Stimulated activated CD8-positive, alpha-beta memory T cell treated with anti-CD3 and anti-CD28 coated beads, Interleukin-12 subunit alpha, Interleukin-12 subunit beta, amount 100 ng/mL, for 4 hours (primary cell): Measurements from ENCODE around the gene TMEM143.
A peak's percentile ranks its signal among the peaks of the same experiment; 100 is the strongest.
"Not testable (repeated sequence)": the region's sequence is repeated elsewhere in the genome, so short reads cannot be mapped to it uniquely, and the experiment has no call there.

Source experiments
- DNase-seq: peaks from one replicate; pipeline ENCODE4 v3.0.0-alpha.2; 2020; ENCODE audit warnings: low read depth

The TMEM143 gene

DNA sequence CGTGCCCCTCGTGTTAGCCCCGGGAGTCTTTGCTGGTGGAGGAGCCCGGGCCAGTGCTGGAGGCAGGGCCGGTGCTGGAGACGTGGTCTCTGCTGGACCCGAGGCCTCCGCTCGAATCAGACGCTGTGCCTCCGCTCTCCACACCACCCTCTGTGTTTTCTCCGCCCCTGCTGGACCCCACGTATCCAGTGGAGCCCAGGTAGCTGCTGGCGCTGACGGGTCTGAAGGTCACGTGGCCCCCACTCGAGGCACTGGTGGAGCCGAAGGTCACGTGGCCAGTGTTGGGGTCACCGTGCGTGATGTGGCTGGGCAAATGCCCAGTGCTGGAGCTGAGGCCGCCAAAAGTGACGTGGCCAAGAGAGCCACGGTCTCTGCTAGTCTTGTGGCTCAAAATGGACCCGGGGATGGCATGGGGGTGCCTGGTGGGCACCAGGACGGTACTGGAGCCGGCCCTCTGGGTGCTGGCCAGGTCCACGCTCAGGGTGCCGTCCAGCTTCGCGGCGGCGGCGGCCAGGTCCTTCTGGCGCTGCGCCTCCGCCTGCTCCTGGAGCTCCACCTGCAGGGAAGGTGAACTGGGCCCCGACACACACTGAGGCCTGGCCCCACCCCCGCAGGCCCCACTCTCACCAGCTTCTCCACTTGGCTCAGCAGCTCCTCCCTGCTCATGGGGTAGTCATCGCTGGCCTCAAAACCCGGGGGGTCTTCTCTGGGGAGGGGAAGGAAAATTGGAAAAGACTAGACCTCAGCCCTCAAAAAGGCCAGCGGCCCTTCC, 66.6 kb downstream of the TMEM143 start:
- DNase-seq: no peak

DNA sequence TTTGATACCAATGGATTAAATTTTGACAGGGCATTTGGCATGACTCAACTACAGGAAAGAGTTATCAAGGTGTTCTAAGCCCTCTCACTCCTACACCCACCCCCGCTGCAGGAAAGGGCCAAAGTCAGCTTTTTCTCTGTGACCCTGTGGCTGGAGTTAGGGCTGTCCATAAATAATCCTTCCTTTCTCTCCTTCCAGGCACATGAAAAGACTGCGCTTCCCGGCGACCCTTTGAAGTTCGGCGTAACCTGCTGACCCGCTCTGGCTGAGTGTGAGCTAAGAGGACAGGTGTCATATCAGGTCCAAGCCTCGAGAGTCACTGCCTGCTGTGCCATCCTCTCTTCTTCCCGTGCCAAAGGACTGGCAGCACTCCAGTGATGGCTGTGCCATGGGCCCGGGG, 68.3 kb downstream of the TMEM143 start:
- DNase-seq: no peak

DNA sequence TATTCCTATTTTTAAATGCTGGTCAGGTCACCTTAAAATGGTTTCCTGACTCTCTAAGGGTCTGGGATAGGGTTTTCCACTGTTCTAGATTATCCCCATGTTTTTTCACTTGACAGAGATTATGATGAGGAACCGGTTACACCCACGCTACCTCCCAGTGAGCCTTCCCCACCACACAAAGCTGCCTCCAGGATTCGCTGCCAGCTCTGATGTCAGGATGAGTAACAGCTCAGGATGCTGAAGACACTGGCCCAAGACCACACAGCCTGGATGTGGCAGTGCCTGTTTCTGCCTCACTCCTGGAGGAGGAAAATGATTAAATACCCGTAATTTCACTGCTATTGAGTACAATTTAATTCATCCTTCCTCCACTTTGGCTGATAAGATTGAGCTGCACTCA, 70.9 kb downstream of the TMEM143 start:
- no peak for DNase-seq

DNA sequence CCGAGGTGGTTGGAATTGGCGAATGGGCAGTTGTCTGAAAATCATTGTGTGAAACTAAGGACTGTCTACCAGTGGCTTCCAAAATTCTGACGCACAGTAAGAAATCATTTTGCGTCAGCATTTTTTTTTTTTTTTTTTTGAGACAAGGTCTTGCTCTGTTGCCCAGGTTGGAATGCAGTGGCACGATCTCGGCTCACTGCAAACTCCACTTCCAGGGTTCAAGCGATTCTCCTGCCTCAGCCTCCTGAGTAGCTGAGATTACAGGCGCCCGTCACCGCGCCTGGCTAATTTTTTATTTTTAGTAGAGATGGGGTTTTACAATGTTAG, 72.3 kb downstream of the TMEM143 start:
- not testable (repeated sequence) for DNase-seq

DNA sequence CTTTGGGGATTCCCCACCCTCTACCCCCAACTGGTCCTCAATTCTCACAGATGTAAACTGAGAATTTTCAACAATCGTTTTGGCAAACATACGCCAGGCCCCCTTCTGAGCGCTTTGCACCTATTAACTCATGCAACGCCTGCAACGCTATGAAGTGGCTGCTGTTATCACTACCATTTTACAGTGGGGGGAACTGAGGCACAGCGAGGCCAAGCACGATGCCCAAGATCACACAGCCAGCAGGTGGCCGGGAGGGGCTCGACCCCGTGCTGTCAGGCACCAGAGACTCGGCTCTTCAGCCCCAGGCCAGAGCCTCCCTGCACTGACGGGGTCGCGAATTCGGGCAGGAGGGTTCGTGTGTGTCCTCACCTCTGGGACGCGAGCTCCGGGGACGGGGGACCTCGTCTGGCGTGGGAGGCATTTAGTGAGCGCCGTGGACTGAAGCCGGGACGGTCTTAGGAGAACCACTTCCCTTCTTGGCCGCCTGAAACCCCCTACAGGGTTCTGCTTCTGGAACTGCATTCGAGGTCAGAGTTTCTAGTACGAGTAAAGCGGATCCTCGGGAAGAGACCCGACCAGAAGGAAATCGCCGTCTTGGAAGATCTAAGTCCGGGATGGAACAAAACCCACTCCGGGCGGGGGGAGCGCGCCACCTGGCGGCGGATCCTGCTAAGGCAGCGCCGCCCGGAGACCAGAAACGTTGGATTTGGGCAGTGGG, 72.8 kb downstream of the TMEM143 start:
- DNase-seq: peak; percentile 36

DNA sequence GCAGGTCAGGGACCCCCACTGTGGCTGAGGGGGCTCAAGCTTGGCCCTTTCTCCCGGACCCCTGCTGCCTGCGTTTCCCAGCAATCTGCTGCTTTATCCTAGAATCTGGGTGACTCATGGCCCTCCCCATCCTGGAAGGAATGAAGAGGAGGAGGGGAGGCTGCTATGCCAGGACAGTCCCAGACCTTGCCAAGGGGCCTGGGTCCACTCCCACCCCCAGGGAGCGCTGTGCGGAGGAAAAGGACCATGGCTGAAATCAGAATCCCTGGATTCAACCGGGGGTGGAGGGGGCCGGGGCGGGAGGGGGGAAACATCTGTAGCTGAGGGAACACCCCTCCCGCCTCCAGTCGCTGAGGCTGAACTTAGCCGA, 73.4 kb downstream of the TMEM143 start:
- DNase-seq: no peak

DNA sequence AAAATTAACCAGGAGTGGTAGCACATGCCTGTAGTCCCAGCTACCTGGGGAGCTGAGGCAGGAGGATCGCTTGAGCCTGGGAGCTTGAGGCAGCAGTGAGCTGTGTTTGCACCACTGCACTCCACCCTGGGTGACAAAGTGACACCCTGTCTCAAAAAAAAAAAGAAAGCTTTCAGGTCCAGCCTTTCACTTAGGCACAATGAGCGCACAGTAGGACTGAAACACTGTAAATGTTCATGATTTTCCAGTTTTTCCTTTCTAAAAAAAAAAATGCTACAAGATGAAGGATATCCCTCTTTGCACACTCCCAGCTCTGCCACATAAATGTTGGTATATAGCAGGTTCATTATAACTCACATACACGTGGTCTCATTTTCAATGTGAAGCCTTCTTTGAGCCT, 76.0 kb downstream of the TMEM143 start:
- DNase-seq: no peak

DNA sequence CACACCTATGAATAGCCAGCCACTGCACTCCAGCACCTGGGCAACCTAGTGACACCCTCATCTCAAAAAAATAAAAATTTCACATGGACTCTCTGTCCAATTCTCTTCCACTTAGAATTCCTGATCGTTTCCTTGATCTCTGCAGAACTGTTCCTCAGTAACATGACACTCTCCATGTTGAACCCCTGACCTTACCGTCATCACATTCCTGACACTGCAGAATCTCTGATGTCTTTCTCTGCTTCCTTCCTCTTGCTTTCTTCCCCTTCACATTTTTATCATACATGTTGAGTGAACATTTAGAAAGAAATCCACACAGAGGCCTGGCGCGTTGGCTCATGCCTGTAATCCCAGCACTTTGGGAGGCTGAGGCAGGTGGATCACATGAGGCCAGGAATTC, 78.8 kb downstream of the TMEM143 start:
- DNase-seq: no peak

DNA sequence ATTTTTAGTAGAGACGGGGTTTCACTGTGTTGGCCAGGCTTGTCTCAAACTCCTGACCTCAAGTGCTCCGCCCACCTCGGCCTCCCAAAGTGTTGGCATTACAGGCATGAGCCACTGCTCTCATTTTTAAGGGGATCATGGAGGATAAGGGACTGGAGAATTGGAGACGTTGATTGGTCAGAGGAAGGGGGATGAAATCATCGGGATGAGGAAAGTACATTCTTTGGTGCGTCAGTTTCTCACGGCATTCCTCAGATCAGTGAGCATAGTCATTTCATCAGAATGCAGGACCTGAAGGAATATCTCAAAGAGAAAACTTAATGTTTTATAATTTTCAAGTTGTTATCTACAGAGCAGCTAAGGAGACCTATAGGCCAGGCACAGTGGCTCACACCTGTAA, 79.8 kb downstream of the TMEM143 start:
- DNase-seq: no peak
